ENCODE data around the gene RCC2.
"Not testable (repeated sequence)": the region's sequence is repeated elsewhere in the genome, so short reads cannot be mapped to it uniquely, and the experiment has no call there.

Gene RCC2

DNA sequence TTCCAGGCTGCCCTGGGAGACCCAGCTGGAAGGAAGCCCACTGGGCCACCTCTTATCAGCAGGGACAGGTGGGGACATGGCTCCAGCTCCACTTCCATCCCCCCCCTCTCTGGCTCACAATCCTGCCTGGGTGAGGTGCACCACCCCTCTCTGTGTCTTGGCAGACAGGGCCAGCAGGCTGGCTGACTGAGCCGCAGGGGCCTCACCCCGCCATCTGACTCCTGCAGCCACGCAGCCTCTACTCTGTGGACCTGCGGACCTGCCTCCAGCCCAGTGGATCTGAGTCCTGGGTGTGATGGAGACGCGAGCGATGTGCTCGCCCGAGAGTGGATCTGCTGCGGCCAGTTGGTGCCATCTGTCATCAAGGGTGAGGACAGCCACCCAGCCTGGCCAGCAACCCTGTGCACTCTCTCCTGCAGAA lies 30.1 kb downstream of the RCC2 start:
- Histone ChIP-seq H3K4me3 (ENCODE audit: low read depth, low read length) (no peak overlapping the region), H3K27me3 (ENCODE audit: control insufficient read depth, insufficient read depth, low read length) (no peaks in the 10 kb centered on the region), H3K4me1 (ENCODE audit: control insufficient read depth, insufficient read depth, low read length) (no peaks in the 10 kb centered on the region), H3K9ac (ENCODE audit: low read depth, low read length) (no peak overlapping the region), H3K36me3 (ENCODE audit: control insufficient read depth, insufficient read depth, low read length) (peaks cover 72% of the 10 kb centered on the region), H3K9me3 (ENCODE audit: control insufficient read depth, insufficient read depth, low read length) (no peaks in the 10 kb centered on the region)

DNA sequence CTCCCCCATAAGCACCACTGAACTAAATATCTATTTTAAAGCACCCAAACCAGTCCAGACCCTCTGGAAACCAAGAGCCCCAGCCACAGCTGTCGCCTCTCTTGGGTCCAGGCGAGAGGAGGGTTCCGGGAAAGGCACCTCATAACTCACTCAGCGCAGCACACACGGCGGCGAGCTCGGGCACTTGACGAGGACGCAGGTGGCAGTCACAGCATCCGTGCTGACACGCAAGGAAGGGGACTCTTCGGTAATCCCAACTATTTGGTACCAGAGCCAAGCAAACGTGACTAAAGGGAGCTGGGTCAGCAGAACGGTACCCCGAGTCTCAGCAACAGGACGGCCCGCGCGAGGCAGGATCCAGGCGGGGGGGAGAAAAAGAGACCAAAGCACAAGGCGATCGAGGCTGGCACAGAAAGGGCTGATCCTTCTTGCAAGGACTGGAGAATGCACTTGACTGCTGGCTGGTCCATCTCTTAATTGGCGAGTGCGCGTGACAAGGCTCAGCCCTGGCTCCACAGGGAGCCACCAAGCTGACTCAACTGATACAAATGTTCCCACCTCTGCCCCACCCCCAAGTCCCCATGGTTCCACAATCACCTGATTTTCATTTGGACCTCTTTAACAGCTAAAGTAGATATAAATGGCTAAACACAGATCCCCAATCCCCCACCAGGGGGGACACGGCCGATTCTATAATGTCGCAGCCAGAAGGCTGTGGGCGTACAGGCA lies 31.5 kb downstream of the RCC2 start:
- not testable (repeated sequence) for H3K9ac ChIP-seq (ENCODE audit: low read depth, low read length); H3K27me3 ChIP-seq (ENCODE audit: control insufficient read depth, insufficient read depth, low read length); H3K4me3 ChIP-seq (ENCODE audit: low read depth, low read length); H3K4me1 ChIP-seq (ENCODE audit: control insufficient read depth, insufficient read depth, low read length); H3K9me3 ChIP-seq (ENCODE audit: control insufficient read depth, insufficient read depth, low read length)
- H3K36me3 ChIP-seq (ENCODE audit: control insufficient read depth, insufficient read depth, low read length), result peaks cover 61% of the 10 kb centered on the region

DNA sequence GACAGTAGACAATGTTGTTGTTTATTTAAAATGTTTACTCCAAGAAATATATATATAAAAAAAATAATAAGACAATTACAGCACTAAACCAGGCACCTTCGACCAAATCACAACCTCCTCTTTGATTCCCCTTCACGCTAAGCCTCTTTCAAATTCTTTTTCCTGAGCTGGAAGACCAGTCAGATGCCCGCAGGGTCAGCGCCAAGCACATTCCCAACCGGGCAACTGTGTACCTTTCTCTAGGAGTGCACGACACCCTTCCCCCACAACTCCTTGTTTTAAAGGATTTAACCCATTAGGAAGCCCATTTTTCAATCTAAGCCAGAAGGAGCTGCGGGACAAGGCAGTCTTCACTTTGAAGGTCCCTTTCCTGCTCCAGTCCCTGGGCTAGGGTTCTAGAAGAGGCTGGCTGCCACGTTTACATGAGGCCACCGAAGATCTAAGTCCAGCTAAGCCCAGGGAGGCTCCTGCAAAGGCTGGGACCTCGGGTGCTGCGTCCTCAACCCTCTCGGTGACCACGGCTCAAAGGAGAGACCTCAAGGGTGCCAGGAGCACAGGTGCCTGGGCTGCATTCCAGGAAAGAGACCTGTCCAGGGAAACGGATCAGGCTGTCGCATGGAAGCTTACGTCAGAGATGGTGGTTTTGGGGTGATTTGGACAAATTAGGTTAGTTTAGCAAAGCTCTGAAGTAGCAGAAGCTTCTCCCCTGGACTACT lies 32.6 kb downstream of the RCC2 start:
- peaks cover 51% of the 10 kb centered on the region for H3K36me3 ChIP-seq (ENCODE audit: control insufficient read depth, insufficient read depth, low read length)

DNA sequence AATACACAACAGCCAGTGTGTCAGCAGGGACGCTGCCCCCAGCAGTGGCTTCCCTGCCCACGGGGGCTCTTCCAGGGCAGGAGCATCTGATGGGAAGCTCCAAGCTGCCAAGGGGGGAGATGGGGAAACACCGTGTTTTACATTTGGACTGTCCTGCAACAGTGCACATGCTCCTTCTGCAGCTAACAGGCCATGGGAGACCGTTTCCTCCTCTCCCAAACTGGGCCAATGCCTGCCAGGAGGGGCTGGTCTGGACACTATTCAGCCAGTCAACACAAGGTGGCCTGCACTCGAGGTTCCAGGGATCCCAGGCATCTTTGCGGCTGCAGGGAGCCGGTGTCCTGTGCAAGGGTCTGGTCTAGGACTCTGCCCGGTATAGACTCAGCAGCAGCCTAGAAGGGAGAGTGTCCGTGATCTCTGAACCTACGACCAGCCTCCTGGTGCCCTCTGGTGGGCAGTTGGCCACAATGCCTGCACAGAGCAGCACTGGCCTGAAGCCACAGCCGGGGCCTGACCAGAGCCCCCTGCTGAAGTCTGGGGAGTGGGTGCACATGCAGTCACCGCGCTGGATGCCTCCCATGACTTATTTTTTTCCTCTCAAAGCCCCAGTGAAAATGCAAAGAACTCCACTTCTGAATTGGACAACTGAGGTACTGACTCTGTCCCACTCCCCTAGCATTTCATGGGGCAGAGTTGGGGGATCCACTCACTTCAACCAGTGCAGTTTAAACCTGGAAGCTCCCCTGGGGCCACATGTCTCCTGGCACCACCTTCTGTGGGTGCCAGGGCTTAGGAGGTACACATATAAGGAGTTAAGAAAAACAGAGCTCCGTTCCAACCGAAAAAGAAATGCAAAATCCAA lies 33.3 kb downstream of the RCC2 start:
- no peaks in the 10 kb centered on the region for H3K9me3 ChIP-seq (ENCODE audit: control insufficient read depth, insufficient read depth, low read length)
- peaks cover 44% of the 10 kb centered on the region for H3K36me3 ChIP-seq (ENCODE audit: control insufficient read depth, insufficient read depth, low read length)
- no peak overlapping the region for H3K4me3 ChIP-seq (ENCODE audit: low read depth, low read length)
- no peaks in the 10 kb centered on the region for H3K4me1 ChIP-seq (ENCODE audit: control insufficient read depth, insufficient read depth, low read length)
- no peak overlapping the region for H3K9ac ChIP-seq (ENCODE audit: low read depth, low read length)
- no peaks in the 10 kb centered on the region for H3K27me3 ChIP-seq (ENCODE audit: control insufficient read depth, insufficient read depth, low read length)

More for the DNA sequence above, 32.6 kb downstream of the RCC2 start:
- H3K27me3 ChIP-seq (ENCODE audit: control insufficient read depth, insufficient read depth, low read length); H3K4me1 ChIP-seq (ENCODE audit: control insufficient read depth, insufficient read depth, low read length); H3K9me3 ChIP-seq (ENCODE audit: control insufficient read depth, insufficient read depth, low read length); H3K9ac ChIP-seq (ENCODE audit: low read depth, low read length); H3K4me3 ChIP-seq (ENCODE audit: low read depth, low read length): not testable (repeated sequence)

DNA sequence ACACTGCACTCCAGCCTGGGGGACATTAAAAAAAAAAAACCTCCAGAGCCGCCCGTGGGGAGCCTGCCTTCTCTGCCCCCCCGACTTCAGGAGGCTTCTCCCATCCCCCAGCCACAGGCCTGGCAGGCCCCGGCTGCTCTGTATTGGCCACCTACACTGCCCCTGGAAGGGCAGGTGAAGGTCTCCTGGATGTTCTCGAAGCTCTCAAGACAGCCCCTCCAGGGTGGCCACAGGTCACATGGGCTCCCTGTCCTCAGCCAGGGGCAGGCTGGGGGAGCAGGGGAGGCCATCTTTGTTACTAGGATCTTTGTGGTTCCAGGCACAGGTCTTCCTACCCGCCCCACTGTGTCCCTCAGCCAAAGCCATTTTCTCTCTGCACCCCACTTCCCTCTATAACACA lies 34.7 kb downstream of the RCC2 start:
- H3K9ac ChIP-seq (ENCODE audit: low read depth, low read length), result no peak overlapping the region
- H3K27me3 ChIP-seq (ENCODE audit: control insufficient read depth, insufficient read depth, low read length), result no peaks in the 10 kb centered on the region
- no peak overlapping the region for H3K4me3 ChIP-seq (ENCODE audit: low read depth, low read length)
- peaks cover 31% of the 10 kb centered on the region for H3K36me3 ChIP-seq (ENCODE audit: control insufficient read depth, insufficient read depth, low read length)
- H3K9me3 ChIP-seq (ENCODE audit: control insufficient read depth, insufficient read depth, low read length), result no peaks in the 10 kb centered on the region
- peaks cover 3% of the 10 kb centered on the region for H3K4me1 ChIP-seq (ENCODE audit: control insufficient read depth, insufficient read depth, low read length)

DNA sequence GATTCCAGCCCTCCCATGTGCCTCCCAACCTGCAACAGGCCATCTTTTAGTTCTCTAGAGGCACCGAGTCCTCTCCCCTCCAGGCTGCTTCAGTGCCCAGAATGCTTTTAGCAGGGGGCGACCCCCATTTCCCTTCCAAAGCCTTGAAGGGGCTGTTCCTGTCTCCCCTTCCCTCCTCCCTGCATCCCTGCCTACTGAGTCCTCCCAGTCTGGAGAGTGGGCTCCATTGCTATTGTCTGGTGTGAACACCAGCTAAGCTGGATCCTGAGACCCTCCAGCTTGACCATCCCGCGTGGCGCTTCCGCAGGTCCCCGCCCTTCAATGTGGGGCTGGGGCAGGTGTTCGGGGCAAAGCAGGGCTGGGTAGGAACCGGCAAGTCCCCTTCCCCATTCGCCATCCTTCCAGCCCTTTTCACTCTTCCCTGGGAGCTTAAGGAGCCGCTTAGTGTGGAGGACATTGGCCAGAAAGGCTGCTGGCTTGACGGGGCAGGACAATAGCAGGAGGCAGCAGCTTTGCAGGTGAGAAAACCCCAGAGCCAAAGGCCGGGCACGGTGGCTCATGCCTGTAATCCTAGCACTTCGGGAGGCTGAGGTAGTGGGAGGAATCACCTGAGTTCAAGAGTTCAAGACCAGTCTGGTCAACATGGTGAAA lies 35.3 kb downstream of the RCC2 start:
- Histone ChIP-seq H3K4me3 (ENCODE audit: low read depth, low read length) (no peak overlapping the region), H3K4me1 (ENCODE audit: control insufficient read depth, insufficient read depth, low read length) (peaks cover 3% of the 10 kb centered on the region), H3K9me3 (ENCODE audit: control insufficient read depth, insufficient read depth, low read length) (no peaks in the 10 kb centered on the region), H3K9ac (ENCODE audit: low read depth, low read length) (no peak overlapping the region), H3K27me3 (ENCODE audit: control insufficient read depth, insufficient read depth, low read length) (no peaks in the 10 kb centered on the region), H3K36me3 (ENCODE audit: control insufficient read depth, insufficient read depth, low read length) (peaks cover 24% of the 10 kb centered on the region)

DNA sequence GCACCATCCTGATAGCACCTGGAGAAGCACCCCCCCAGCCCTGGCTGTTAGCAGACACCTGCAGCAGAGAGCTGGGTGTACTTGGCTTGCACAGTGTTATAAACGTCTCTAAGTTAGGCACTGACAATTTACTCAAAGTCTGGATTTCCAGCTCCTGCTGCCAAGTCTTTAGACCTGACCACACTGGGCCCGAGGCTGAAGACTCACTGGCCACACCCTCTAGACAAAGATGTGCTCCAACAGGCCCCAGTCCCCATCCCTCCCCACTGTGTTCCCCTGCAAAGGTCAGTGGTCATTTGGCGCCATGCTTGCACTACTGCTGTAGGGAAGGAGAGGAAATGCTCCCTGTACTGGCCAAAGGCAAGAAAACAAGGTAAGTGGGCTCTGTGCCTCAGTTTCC lies 36.4 kb downstream of the RCC2 start:
- Histone ChIP-seq H3K27me3 (ENCODE audit: control insufficient read depth, insufficient read depth, low read length) (no peaks in the 10 kb centered on the region), H3K4me1 (ENCODE audit: control insufficient read depth, insufficient read depth, low read length) (peaks cover 3% of the 10 kb centered on the region), H3K9me3 (ENCODE audit: control insufficient read depth, insufficient read depth, low read length) (no peaks in the 10 kb centered on the region), H3K36me3 (ENCODE audit: control insufficient read depth, insufficient read depth, low read length) (peaks cover 18% of the 10 kb centered on the region), H3K4me3 (ENCODE audit: low read depth, low read length) (no peak overlapping the region), H3K9ac (ENCODE audit: low read depth, low read length) (no peak overlapping the region)

DNA sequence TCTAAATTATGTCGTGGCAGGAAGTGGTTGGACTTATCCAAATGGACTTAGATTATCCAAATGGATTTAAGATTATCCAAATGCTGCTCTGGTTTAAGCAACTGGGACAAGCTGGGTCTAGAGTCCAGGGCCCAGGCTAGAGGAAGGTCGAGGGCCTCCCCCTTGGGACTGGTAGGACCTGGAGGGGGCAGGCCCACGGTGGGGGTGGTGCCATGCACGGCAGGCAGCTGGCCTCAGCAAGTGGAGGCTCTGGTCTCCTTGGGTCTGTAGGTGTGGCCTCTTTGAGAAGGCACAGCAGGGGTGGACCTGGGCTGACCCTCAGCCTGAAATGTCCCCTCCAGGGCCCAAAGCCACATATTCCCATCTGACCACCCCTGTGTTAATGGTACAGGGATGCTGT lies 37.6 kb downstream of the RCC2 start:
- H3K4me3 ChIP-seq (ENCODE audit: low read depth, low read length), result no peak overlapping the region
- peaks cover 7% of the 10 kb centered on the region for H3K36me3 ChIP-seq (ENCODE audit: control insufficient read depth, insufficient read depth, low read length)
- peaks cover 3% of the 10 kb centered on the region for H3K4me1 ChIP-seq (ENCODE audit: control insufficient read depth, insufficient read depth, low read length)
- H3K9me3 ChIP-seq (ENCODE audit: control insufficient read depth, insufficient read depth, low read length), result no peaks in the 10 kb centered on the region
- no peaks in the 10 kb centered on the region for H3K27me3 ChIP-seq (ENCODE audit: control insufficient read depth, insufficient read depth, low read length)
- H3K9ac ChIP-seq (ENCODE audit: low read depth, low read length), result no peak overlapping the region

DNA sequence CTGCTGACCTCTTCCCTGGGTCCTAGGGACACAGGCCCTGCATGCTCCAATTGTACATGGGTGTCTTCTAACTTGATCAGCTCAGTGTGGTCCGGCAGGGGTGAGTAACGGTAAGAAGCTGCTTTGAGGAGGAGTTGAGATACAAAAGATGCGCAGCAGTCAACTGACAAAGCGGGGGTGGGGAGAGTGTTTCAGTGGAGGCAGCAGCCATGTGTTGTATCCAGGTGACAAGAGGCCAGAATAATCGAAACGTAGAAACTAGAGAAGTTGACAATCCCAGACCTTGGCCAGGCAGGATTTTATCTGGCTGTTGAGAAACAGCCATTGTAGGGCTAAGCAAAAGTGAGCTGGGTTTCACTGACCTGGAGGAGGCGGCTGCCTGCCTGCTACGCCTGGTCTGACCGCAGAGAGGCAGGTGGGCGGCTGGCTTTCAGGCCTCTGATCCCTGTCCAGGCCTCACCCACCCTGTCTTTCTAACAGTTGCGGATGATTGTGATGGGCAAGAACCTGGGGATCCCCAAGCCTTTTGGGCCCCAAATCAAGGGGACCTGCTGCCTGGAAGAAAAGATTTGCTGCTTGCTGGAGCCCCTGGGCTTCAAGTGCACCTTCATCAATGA lies 38.6 kb downstream of the RCC2 start:
- no peaks in the 10 kb centered on the region for H3K27me3 ChIP-seq (ENCODE audit: control insufficient read depth, insufficient read depth, low read length)
- no peak overlapping the region for H3K9ac ChIP-seq (ENCODE audit: low read depth, low read length)
- no peaks in the 10 kb centered on the region for H3K9me3 ChIP-seq (ENCODE audit: control insufficient read depth, insufficient read depth, low read length)
- no peak overlapping the region for H3K4me3 ChIP-seq (ENCODE audit: low read depth, low read length)
- peaks cover 3% of the 10 kb centered on the region for H3K4me1 ChIP-seq (ENCODE audit: control insufficient read depth, insufficient read depth, low read length)
- H3K36me3 ChIP-seq (ENCODE audit: control insufficient read depth, insufficient read depth, low read length), result peaks cover 3% of the 10 kb centered on the region

DNA sequence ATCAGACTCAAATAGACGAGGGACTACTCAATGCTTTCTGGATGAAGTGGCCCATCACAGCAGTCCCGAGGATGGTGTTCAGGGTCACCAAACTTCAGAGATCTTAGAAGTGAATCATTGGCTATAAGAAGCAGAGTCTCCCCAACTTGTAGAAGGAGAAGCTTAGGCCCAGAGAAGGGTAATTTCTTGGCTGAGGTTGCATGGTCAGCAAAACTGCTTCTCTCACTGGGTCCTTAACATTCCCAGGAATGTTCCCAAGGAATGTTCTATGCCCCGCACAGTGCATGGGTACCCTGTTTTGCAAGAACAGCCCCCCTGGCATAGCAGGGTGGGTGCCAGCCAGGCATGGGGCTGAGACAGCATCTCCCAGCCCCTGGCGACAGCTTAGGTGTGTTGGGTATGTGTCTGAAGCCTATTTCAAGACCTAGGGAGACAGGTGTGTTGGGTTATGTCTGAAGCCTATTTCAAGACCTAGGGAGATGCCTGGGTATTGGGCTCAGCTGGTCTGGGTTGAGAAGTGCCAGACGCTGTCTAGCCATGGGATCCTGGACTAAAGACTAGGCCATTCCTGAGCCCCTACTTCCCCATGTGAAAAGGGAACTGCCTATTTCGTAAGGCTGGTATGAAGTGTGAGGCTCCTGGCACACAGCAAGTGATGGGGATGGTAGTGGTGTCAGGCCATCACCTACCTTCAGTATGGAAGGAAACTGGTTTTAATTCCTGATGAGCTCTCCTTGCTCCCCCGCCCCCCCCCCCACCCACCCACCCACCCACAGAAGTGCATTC lies 41.4 kb downstream of the RCC2 start:
- Histone ChIP-seq H3K4me1 (ENCODE audit: control insufficient read depth, insufficient read depth, low read length) (peaks cover 3% of the 10 kb centered on the region), H3K9me3 (ENCODE audit: control insufficient read depth, insufficient read depth, low read length) (no peaks in the 10 kb centered on the region), H3K9ac (ENCODE audit: low read depth, low read length) (no peak overlapping the region), H3K27me3 (ENCODE audit: control insufficient read depth, insufficient read depth, low read length) (no peaks in the 10 kb centered on the region), H3K36me3 (ENCODE audit: control insufficient read depth, insufficient read depth, low read length) (no peaks in the 10 kb centered on the region), H3K4me3 (ENCODE audit: low read depth, low read length) (no peak overlapping the region)

All from iPS-15b (cell line).